ENCODE measurements around the gene DUSP6.
"Not testable (repeated sequence)": the region's sequence is repeated elsewhere in the genome, so short reads cannot be mapped to it uniquely, and the experiment has no call there.

Gene DUSP6

DNA sequence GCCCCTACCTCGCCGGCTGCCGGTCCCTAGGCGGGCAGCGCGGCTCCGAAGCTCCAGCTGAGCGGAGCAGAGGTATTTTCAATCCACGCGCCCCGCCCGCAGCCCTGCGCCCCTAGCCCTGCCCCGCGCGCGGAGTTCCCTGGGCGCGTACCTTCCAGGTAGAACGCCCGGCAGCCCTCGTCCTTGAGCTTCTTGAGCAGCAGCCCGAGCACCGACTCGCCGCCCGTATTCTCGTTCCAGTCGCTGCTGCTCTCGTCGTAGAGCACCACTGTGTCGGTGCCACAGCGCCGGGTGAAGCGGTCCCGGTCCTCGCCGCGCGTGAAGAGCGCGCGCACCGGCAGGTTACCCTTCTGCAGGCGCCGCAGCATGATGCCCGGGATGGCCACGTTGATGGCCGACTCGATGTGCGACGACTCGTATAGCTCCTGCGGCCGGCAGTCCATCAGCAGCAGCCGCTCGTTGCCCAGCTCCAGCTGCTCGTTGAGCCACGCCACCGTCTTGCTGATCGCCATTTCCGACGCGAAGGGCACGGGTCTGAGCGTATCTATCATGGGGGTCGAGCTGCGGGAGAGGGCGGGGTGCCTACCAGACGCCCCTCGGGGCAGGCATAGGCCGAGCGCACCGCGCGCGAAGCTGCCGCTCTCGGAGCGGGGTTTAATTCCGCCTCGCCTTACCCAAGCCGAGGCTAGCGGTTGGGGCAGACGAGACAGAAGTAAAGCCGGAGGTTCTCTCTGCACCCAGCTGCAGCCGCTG, 636 bp downstream of the DUSP6 start:
- DNase-seq = peak in 14 of 56 donors; percentile 33 to 71 (median 52)

DNA sequence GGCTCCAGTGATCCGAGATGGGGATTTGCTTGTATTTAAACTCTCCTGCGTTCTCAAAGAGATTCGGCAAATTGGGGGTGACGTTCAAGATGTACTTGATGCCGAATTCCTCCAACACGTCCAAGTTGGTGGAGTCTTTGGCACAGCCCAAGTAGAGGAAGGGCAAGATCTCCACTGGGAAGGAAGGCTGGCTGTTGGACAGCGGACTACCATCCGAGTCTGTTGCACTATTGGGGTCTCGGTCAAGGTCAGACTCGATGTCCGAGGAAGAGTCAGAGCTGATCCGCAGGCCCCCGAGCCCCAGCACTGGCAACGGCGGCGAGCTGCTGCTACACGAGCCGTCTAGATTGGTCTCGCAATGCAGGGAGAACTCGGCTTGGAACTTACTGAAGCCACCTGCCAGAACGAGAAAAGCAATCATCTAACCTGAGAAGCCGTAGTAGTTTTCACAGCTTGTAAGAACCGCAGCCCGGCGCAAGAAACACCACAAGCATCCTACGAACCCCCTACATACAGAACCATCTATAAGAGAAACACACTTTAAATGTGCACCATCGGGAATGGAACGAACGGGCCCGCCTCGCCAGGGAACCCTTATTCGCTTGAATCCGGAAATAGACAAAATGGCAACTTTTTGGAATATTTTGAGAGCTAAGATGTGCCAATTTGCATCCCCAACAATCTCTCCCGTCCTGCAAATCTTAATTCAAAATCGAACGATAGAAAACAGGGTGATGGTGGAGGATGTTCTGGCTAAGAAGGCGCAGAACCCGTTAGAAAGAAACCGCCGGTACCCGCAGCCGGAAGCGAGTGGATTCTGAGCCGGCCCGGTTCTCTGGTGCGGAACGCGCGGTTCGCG, 1.4 kb downstream of the DUSP6 start:
- peak in 11 of 56 donors; percentile 11 to 55 (median 23) for DNase-seq

DNA sequence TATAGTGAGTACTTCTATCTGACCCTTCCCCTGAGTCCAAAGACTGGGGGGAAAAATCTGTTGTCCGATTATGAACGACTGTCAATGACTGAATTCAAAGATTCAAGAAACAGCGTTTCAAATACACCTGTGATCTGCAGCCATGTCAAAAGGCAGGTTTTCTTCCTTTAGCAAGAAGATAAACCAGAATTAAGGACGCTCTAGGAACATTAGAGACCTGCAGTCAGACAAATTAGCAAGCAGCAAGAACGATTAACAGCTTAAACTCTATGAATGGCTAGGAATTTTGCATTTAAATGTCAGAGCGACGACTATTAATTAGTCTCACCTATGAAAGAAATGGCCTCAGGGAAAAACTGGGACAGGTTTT, 2.1 kb downstream of the DUSP6 start:
- no peak for DNase-seq

DNA sequence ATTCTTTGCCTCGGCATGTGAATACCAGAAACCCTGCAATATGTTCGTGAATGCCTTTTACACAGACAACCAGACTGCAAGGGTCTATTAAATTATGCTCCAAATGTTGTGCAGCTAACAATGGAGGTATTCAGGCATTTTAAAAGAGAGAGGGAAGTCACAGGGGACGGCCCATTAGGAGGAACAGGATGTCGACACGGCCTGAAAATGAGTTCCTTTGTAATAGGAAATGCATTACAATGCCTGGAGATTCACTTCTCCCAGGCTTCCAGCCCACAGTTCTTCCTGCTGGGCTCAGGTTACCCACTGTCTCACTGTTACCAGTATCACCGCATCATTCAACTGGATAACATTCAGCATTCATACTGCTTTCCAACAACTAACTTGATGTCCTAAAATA, 2.5 kb downstream of the DUSP6 start:
- DNase-seq = peak in 9 of 56 donors; percentile 4 to 34 (median 24)

DNA sequence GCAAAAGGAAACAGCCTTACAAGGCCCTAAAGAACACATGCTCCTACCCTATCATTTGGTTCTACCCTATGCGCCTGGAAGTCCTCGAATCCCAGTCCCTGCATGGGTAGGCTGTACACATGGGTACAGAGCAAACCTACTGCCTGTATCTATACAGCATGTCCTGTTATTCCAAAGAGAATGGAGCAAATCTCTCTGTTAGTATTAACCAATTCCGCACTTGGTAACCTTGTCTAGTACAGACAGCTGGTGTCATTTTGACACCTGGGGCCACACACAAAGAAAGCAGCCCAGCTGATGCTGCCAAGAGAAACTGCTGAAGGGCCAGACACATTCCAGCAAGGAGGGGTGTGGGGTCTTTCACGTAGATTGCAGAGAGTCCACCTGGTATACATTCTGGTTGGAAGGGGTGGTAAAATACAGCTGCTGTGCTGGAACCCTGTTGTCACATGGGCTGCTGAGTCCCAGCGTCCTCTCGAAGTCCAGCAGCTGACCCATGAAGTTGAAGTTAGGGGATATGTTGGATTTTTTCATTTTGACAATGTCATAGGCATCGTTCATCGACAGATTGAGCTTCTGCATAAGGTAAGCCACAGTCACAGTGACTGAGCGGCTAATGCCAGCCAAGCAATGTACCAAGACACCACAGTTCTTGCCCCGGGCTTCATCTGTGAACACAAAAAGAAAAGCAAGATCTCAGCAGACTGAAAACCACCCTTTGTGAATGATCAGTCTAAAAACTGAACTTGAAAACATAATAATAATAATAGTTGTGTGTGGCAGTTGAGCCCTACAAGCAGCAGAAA, 3.2 kb downstream of the DUSP6 start:
- DNase-seq = peak in 2 of 56 donors; percentile 17 to 30

DNA sequence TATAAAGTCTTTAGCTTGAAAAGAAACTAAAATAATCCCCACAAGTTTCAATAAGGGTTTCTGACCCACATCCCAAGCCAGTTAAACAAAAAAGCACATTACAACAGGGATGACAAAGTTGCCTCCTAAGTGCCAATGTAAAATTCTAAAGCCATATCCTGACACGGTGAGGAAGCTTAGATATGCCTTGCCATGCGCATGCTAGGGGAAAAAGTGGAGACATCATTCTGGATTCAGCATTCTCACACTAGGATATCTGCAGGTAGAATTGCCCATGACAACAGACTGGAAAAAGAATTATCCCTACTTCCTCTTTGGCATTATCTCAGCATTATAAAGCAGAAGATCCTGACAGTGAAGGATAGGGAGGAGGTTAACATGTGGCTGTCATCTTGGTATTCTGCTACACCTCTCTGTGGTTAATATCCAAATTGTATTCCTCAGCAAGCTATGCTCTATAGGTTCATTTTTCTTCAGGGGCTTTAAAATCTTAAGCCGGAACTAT, 4.9 kb downstream of the DUSP6 start:
- no peak for DNase-seq

DNA sequence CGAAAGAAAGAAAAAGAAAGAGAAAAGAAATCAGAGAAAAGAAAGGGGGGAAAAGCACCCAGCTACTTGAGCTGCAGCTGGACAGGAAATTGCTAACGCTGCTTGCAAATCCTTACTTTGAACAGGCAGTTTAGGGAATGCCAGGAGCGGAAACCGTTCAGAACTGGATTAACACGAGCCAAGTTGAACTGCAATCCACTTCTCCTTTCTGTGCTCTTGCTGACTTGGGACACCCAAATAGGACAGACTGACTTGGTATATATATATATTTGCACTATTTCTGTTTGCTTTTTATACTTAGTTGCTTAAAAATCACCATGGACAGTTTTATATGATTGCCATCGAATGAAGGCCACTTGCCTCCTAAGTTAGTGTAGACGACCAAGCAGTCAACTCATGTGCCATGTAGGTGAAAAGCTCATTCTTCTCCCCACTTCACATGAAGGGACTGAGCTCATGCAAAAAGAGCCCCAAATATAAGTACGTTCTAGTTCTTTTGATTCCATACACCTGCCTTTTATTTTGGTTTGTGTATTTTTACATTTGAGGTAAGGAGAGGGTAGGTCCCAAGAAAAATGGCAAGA, 5.5 kb downstream of the DUSP6 start:
- peak in 4 of 56 donors; percentile 11 to 28 (median 22) for DNase-seq

DNA sequence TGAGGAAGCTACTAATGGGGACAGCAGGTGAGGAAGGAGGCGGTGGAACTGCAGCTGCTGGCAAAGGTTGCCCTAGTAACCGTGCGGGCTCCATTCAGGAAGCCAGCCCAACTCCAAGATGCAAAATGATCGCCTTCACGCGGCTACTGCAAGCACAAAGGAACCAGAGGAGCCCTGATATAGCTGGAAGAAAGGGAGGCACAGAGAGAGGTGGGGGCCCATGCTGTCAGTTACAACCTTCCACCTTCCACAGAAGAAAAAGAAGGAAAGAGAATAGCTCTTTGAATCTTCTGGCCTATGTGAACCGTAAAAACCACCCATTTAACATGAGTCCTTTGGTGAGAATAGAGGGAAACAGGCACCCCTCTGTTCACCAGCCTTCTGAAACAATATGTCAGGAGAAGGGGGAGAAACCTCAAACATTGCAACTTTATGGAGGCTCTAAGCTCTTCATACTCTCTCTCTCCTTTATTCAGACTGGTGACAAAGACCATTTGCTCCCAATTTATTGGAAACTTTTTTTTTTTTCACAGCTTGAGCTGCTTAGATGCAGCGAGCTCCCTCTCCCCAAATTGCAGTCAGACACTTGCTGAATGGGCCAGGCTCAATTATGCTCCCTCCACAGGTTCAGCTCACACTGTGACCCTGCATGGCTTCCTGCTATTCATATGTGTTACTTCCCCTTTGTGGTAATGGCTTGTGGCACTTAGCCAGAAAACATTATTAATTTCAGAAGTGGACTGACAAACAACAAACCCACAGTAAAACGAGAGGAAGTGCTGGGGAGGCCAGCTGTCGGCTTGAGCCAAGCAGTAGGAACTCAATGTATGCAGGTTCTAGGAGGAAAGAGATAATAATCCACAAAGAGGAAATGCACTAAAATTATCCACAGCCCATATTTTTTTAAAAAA, 6.2 kb downstream of the DUSP6 start:
- peak in 14 of 56 donors; percentile 9 to 38 (median 23) for DNase-seq

DNA sequence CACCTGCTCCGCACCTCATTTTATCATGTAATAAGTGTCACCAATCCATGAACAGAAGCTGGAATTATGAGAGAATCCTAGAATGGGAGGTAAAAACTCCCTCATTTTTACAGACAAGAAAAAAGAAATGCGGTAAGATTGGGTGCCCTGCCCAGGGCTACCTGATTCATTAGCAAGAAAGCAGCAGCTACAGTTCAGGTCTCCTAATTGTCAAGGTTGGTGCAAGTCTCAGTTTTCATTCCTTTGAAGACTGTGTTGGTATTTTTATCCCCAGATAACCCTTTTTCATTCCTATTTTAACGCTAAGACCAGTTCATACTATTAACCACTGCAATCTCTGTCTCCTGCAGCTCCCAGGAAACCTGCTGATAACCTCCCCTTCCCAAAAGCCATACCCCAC, 6.9 kb downstream of the DUSP6 start:
- DNase-seq = no peak

DNA sequence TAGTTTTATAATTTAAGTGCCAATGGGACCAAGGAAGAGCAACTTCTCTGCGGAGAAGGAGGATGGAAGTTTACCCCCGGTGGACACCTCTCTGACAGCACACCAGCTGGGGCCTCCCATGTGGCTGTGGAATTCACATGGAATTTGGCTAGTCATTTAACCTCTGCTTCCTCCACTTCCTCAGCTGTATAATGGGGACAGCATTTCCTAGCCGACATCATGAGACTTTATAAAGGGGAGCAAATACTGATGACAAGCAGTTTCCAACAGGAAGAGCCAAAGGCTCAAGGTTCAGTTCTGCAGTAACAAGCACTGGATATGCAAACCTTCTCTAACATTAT, 7.5 kb downstream of the DUSP6 start:
- DNase-seq = no peak

DNA sequence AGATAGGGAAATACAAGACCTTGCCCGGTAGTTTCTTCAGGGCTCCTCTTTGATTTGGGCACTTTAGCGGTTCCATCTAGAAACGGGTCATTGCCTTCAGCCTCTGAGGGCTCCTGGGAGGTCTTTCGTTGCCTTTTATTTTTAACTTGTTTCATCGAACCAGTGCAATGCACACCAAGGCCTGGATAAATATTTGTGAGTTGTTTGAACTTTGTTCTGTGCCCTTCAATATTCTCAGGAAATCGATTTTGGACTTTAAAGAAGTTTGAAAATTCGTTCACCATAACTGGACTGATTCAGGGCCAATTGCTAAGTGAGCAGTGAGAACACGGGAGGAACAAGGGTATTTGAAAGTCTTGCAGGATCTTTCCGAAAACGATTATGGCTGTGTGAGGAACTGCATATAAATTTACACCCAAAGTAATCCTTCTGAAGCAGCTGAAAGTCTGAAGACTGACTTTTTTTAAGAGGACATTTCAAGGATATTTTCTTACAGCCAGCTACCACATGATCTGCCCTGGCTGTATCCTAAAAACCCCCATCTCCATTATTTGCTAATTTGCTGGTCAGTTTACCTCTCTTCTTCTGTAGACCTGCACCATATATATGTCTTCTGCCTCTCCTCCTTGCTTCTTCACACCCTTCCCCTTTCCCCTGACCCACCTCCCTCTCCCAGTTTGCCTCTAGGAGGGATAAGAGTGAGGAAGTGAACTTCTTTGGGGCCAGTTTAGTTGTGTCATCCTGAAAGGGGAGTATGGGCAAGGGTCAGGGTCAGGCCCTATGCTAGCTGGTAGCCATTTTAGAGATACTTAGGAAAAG, 8.0 kb downstream of the DUSP6 start:
- no peak for DNase-seq

DNA sequence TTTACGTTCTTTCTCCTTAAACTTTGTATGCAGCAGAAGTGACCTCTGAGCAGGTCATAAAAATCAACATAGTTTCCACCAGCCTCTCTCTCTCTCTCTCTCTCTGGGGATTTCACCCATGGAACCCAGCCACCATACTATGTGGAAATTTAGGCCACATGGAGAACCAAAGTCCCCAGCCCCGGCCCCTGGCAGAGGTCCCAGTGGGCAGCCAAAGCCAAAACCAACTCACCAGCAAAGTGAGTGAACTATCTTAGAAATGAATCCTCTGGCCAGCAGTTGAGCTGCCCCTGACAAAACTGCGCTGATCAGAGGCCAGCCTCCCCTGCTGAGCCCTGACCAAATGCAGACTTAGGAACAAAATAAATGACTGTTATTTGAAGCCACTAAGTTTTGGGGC, 9.2 kb downstream of the DUSP6 start:
- DNase-seq = peak in 1 of 56 donors; percentile 1

DNA sequence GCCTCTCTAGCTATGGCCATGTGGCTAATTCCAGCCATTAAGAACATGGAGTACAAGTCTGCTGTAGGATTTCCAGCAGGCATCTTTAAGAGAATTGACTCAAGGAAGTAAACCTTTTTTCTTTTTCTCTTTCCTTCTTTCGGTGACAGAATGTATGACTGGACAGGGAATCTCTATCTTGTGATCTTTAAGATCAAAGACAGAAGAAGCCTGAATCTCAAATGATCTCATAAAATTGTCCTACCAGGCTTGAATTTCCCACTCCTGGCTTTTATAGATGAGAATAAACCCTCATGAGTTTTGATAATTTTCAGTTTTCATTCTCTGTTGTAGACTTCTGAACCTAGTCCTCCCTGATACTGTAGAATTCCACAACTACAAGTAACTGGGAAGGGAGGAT, 11.4 kb downstream of the DUSP6 start:
- DNase-seq = no peak

DNA sequence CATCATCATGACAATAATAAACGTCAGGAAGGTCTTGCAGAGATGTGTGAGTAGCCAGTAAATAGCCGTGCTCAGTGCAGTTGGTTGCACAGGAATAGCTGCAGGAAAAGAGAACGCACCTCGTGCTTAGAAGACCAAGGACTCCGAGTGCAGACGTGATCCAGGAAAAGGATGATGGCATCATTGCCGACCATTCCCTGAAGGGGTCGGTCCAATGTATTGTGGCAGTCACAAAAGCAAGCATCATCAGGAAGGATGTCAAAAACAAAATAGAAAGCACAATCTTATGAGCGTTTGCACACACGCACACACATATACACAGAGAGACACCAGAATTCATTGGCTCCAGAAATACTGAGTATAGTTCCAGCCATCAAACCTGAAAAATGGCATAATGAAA, 12.8 kb downstream of the DUSP6 start:
- DNase-seq = no peak

DNA sequence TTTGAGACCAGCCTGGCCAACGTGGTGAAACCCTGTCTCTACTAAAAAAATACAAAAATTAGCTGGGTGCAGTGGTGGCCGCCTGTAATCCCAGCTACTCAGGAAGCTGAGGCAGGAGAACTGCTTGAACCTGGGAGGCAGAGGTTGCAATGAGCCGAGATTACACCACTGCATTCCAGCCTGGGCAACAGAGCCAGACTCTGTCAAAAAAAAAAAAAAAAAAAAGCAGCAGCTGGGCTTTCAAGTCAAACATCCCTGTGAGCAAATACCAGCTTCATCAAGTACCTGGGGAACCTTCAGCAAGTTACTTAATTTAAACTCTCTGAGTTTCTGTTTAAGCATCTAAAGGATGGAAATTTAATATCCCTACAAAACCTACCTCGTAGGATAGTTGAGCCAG, 15.2 kb downstream of the DUSP6 start:
- DNase-seq = not testable (repeated sequence)

DNA sequence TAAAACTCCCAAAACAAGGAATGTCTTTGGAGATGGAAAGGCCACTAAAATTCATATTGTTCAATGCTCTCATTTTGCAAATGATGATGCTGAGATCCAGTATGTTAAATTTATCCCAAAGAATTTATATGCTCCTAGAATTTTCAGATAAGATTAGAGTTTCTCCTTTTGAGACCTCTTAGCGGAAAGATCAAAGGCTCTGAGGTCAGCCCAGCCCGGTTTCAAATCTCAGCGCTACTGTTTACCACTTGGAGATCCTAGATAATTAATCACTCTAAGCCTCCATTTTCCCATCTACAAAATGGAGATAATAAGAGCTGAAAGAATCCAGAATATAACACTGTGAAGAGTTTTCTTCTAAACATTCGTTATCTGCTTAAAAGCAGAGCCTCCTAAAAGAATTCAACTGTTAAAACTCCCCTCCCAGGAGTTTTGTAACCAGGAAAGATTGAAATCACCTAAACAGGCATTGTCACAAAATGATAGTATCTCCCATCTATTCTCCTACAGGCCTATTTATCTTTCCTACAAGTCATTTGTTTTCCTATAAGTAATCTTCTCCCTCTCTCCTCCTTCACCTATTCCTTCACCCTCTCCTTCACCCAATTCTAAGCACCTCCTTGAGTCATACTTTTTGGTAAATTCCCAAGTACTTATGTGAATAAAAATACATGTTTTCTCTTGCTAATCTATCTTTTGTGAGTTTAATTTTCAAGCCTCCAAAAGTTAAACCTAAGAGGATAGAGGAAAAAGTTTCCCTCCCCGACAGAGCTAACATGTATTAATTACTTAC, 16.7 kb downstream of the DUSP6 start:
- DNase-seq = no peak

DNA sequence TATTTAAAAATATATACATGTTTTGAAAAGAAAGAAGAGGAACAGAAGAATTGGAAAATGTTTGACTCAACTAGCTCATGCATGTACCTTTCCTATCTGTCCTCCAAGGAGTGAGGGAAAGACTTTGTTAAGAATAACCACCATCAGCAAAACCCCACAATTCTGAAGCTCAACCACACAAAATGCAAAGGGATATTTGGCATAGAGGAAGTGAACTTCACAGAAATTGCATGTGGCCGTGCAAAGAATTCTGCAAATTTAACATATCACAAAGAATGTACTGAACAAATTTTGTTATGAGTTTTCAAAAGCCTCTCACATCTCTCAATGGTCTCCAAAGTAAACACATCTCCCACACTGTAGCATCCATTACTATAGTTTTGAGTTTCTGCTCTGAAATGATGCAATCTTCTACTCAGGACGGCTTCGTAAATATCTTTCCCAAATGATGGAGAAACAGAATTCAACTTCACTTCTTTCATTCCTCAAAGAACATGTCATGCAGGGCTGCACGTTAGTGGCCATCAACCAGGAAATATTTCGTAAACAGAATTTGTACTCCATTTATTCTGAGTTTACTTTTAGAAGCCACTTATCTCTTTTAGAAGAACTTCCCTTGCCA, 17.6 kb downstream of the DUSP6 start:
- DNase-seq = no peak

Measured in nucleus accumbens (tissue), 56 donors.